SKM-1 (cell line): ENCODE data around the gene FMN1.
"Not testable (repeated sequence)": the region's sequence is repeated elsewhere in the genome, so short reads cannot be mapped to it uniquely, and the experiment has no call there.

Source experiments
- DNase-seq: peaks from one replicate; lab custom pipeline; 2025; ENCODE audit not compliant: unreplicated experiment; lab: John Stamatoyannopoulos, UW

The FMN1 gene

DNA sequence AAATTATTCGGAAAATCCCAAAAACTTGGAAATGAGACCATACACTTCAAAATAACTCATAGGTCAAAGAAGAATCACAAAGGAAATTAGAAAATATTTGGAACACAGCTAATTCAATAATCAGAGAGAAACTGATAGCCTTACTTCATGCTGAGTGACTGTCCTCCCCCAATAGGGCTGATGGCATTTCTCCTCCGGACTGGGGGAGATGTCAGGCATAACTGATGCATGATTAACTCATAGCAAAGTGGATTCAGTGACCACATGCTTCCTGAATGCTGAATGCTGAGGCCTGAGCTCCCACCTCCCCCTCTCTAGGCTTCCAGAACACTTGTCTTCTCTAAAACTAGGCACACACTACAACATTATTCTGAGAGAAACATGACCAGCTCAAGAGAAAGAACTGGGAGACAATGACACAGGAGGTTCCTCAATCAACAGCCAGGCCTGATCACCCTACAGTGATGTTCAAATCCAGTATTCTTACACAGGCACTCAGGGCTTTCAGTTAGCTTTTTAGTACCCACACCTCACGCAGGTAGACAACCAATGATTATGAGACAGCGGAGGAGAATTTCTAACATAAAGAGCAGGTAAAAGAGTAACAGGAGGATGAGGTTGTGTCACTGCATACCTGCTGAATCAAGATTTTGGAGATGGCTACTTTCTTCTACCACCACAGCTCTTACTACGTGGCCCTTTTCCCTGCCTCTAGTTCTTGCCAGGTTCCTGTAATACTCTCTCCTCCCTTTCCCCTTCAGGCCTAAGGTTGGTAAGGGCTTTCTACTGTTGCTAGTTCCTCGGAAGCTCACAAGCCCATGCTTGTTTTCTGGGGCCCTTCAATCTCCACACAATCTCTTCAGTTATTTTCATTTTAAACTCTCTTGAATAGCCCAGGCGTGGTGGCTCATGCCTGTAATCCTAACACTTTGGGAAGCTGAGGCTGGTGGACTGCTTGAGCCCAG lies 96.1 kb downstream of the FMN1 start:
- DNase-seq, result no peak

DNA sequence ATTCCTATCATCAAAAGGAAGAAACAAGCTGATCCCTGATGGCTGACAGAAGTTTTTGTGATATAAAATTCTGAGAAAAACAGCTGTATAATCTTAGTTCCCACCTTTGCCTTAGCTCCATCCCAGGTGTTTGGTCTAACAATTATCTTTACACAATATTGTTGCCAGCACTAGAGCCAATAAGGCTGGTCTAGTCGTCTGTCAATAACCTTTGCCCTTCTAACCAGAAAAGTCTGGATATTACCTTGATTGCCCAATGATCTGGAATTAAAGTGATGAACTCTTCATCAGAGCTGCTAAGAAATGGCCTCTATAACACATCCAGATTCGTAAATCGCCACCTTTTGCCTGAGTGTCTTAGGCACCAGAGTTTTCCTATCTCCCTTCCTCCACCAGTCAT lies 98.4 kb downstream of the FMN1 start:
- no peak for DNase-seq

DNA sequence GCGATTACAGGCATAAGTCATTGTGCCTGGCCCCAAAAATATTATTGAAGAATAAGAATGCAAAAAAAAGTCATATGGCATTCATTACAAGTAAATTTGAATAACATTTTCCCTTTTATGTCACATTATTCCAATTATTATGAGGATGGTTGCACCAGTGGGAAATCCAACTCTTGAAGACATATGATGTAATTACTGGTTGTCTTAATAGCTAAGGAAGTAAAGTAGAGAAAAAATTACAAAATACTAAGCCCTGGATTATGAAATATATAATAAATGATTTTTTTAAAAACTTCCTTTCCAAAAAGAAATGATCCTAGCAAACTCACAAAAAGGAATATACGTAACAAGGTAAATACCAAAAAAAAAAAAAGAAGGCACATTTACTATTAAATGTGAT lies 98.9 kb downstream of the FMN1 start:
- DNase-seq, result no peak

DNA sequence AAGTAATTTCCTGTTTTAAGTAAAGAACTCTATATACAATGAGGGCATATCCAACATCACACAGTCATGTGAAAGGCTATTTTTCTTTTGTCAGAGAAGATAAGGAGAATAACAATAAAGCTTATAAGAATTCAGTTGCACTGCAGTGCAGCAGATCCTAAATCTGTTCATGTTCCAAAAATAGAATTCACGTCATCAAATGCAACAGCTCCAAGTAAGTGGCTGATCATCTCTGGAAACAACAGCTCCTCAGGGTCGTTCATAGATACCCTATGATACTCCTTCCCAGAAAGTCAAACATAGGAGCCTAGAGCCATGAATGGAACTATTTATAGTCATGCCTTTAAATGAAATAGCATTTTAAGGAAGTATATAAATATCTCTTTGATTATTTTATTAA lies 100.2 kb downstream of the FMN1 start:
- no peak for DNase-seq

DNA sequence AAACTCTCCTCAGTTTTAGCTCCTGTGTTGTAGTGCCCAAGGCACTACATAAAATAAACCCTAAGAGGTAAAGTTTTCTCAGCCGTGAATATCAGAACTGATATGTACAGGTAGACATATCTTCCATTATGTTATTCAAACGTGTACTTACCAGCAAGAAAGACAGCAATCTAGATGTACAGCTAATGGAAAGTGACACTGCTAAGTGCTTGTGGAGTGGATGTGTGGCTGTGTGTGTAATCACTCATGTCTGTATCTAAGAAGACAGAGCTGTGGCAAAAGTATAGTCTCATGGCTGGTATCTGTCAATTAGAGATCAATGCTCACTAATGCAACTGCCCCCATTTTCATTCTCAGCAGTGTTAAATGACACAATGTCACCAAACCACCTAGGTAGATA lies 101.3 kb downstream of the FMN1 start:
- no peak for DNase-seq

DNA sequence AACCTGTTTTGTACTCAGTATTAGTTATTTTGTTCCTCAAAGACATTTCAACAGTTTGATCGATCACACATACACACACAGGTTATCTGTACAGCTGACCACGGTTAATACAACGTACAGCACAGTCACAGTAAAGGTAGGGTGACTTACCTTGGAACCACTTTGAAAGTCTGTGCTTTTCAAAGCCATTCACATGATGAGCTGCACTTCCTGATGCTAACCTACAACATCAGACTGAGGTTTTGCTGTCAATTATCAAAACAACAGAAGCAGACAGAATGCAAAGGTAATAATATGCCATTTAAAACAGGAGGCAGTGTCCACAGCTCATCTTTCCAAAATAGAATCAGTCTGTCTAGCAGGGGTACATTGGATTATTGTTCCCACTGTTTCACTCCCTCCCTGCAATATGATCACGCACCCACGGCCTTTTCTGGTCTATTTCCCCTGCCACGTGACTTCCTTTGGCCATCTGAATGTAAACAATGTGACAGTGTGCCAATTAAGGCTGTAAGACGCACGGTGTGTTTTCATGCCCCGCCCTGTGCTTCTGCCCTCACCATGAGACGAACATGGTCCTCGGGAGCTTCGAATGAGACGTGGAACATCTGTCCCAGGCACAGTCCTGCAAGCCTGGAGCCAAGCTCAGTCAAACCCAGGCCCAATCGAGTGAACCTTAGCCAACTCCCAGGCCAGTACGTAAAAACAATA lies 102.4 kb downstream of the FMN1 start:
- no peak for DNase-seq

DNA sequence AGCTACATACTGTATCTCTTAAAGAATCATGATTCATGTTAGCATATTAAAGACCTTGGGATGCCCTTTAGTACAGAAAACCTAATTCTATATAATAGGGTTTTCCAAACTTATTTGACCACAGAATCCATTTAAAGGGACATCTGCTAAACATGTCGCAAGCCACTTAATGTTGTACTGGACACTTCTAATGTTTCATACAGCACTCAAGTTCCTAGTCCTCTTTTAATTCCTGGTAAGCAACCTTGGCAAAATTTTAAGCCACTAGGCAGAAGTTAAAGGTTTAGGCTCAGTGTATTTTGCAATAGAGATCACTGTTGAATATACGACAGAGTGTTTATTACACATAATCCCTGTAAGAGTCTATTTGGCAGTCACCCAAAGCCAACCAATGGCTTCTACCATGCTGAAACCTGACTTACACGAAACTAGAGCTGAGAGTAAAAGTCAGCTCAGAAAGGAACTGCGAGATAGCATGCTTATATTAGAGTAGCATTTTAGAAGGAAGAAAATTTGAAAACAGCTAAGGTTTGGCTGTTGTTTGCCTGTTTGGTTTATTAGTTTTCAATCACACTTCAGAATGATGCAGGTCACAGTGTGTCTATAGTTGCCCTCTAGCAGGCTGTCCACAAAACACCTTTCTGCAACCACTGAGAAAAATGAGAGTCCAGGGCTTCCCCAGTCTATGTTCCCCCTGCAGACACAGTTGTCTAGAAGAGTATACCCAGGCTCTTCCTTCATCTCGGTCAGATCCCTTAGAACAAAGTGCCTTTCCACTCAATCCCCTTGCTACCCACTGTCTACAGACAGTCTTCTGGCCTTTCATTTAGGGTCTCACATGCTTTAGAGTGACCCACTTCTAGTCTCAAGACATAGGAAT lies 104.4 kb downstream of the FMN1 start:
- DNase-seq, result no peak

DNA sequence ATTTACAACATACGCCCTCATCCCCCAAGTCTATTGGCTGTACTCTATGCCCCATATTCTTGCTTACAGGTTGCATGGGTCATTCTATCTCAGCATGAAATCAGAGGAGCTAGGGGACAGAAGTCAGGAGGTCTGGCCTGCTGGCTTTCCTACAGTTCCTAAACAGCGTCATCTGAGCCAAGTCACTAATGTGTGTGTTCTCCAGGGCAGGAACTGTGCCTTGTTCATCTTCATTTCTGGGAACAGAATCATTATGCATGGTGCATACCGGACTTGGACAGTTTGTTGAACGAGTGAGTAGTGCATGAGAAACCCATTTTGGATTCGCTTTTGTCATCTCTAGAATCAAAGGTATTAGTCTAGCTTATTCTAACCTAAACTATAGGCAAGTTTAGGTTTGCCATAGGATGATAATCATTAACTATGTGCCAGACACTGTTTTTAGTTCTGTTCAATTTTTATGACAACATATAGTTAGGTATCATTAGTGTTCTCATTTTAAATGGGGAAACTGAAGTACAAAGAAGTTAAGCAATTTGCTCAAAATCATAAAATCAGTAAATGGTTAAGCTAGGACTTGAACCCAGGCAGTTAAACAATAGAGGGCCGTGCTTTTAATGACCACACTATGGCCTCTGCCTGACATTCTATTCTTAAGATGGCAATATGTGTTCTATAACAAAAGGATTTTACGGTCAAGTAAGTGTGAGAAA lies 105.2 kb downstream of the FMN1 start:
- DNase-seq, result no peak

DNA sequence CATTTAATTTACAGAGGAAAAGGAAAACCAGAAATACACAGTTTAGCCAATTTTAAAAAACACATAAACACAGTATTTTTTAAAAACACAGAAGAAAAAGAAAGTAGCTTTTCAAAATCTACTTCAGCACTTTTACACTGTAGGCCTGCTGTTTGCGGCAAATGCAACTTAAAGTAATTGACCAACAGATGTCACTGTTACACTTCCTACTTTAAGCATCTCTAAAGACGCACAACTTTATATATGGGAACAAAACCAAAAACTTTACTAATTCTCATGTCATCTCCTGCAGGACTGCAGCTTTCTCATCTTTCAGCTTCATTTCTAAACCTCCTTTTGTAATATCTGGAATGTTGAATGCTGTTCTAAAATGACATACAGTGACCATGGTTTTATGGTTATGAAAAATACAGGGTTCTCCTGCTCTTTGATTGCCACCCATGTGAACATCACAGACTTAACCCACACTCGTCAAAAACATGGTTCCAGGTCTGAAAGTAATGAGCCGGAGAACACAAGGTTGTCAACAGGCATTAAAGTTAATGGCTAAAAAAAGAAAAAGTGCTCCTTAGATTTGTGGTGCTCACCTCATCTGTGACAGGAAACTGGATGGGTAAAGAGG lies 107.9 kb downstream of the FMN1 start:
- DNase-seq, result peak; percentile 54

DNA sequence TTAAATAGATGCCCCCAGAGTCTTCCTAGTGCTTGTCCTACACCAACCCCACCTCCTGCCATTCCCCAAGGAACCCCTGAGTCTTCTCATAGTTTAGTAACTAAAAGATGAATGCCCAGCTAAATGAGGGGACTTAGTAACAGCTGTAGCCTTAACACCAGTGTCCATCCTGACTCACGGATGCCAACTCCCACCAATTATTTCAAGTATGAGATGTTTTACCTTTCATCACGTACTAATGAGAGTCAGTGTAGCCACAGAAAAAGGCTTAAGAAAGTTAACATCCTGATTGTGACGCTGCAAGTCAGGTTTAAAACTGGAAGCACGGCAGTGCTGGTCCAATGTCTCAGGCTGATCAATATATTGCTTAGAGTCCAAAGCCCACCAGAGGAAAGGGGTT lies 109.9 kb downstream of the FMN1 start:
- DNase-seq, result no peak

DNA sequence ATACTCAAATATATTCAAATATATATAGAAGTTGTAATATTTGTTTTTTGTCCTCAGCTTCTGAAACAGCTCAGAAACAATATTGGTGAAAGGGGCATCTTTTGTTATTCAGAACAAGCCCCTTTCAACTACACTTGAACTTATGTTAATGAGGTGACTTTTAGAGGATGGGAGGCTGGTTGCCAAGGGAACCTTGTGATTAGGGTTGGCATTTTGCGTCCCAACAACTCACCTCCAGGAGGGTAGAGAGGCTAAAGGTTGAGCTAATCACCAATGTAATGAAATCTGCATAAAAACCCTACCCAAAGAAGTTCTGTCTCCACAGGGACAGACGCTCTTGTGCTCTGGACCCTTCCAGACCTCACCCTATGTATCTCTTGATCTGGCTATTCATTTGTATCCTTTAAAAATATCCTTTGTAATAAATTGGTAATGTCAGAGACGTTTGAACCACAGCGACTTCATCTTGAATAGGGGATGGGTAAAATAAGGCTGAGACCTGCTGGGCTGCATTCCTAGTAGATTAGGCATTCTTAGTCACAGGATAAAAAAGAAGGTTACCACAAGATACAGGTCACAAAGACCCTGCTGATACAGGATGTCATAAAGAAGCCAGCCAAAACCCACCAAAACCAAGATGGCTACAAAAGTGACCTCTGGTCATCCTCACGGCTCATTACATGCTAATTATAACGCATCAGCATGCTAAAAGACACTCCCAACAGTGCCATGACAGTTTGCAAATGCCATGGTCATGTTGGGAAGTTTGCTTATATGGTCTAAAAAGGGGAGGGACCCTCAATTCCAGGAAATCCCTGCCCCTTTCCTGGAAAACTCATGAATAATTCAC lies 111.1 kb downstream of the FMN1 start:
- no peak for DNase-seq

DNA sequence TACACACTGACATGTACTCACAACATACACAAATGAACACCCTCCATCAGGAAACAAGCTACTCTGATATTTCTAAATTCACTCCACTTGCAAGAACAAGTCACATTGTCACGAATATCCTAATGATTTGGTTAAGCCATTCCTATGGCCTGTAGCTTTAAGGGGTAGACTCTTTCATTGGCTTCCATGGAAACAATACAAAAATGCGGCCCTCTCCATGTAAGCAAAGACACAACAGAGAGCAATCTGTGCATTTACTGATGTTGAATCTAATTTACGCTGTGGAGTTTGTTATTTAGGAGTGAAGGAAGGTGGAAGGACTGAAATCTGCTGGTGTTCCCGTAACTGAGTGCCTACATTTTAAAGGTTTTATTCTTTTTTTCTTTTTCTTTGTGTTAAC lies 114.5 kb downstream of the FMN1 start:
- DNase-seq, result no peak

DNA sequence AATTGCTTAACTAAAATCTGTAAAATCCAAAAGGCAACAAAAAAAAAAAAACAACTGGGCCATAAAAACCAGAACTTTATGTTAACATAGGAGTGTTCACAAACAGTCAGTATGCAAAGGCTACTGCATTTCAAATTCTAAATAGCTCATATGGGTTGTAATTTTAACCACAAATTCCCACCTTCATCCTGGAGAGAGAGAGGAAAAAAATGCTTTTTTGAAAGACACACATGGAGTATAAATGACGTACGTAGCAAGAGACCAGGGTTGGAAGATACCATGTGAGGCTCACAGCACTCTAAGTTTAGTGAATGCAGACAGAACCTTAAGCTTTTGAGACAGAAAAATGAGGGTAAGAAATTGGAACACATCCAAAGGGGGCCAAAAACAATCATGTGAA lies 115.9 kb downstream of the FMN1 start:
- no peak for DNase-seq

DNA sequence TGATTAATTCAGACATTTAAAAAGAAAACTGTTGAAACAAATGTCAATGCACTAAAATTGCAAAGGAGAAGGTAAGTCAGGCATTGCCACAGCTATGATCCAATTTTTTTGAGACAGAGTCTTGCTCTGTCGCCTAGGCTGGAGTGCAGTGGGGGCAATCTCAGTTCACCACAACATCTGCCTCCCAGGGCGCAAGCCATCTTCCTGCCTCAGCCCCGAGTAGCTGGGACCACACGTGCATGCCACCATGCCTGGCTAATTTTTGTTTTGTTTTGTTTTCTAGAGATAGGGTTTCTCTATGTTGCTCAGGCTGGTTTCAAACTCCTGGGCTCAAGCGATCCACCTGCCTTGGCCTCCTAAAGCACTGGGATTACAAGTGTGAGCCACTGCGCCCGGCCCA lies 117.6 kb downstream of the FMN1 start:
- no peak for DNase-seq

DNA sequence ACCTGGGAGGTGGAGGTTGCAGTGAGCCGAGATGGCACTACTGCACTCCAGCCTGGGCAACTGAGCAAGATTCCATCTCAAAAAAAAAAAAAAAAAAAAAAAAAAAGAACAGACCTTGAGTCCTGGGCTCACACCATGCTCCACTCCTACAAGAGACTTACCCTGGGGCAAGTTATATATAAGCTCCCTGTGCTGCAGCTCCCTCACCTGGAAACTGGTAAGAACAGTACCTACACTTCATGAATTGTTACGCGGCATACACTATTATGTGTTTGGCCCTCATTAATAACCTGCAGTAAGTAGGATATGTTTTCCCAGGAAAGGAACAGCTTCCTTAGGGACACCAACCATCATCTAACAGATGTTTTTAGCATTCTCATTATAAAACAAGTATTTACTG lies 119.6 kb downstream of the FMN1 start:
- DNase-seq, result no peak

DNA sequence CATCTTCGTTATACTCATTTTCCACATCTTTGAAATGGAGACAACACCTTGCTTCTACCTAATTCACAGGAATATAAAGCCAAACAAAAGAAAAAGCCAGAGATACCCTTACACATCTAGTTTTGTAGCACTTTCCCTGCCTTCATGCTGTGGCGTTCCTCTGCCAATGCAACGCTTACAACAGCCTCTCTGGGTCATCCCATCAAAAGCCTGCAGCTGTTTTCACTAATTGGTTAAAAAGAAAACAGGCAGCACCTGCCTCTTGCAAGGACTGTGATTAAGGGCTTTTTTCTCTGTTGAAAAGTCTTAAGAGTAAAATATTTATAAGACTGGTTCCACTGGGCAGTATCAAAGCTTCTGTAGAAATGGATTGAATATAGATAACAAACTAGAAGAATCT lies 120.3 kb downstream of the FMN1 start:
- DNase-seq, result no peak

DNA sequence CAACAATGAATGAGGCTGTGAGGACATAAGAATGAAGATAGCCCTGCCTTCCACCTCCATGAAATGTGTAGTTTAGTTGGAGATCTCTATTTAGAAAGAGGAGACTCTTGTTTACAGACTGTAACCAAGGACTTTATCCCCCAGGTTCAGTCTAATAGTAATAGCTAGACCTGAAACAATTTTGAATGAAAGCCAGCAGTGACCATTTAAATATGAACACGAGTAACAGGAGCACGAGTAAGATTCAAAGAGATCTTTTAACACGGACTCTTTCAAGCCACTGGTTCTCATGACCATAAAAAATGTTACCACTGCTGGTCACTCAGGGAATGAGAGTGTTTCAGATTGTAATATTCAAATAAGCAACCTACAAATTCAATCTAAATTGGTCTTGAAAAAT lies 123.1 kb downstream of the FMN1 start:
- DNase-seq, result no peak

DNA sequence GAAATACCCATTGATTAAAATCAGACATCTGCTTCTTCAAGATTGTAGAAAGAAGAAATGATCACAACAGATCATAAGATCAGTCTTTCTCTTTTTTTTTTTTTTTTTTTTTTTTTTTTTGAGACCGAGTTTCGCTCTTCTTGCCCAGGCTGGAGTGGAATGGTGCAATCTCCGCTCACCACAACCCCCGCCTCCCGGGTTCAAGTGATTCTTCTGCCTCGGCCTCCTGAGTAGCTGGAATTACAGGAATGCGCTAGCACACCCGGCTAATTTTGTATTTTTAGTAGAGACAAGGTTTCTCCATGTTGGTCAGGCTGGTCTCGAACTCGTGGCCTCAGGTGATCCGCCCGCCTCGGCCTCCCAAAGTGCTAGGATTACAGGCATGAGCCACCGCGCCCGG lies 124.6 kb downstream of the FMN1 start:
- not testable (repeated sequence) for DNase-seq

DNA sequence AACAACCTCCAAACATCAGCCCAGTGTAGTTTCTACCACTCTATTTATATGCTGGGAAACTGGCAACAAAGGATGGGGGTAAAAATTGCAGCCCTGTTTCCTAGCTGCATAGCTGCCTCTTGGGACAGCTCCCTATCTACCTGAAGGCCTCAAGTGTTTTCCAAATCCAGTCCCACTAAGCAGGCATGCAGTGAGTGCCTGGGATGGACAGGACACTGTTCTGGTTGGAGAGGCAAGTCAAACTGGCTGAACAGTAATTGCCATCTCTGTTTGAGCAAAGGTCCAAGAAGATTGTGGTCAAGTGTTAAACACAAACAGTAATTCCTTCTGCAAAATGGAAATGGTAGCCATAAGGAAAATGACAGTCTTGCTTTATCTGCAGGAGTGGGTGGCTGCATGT lies 125.4 kb downstream of the FMN1 start:
- no peak for DNase-seq
